HG03460 (cell line): Measurements from ENCODE around the gene TOPORS.
A peak's percentile ranks its signal among the peaks of the same experiment; 100 is the strongest.
"Not testable (repeated sequence)": the region's sequence is repeated elsewhere in the genome, so short reads cannot be mapped to it uniquely, and the experiment has no call there.

Experiments used
- ATAC-seq: cut with Tn5 transposase; IDR thresholded peaks from one replicate; pipeline ENCODE4 v1.9.1; 2021; ENCODE audit not compliant: unreplicated experiment

Gene TOPORS

GRCh38 chr9:32566770-32567169 lies 14.4 kb upstream of the TOPORS start:
- no peak for ATAC-seq

- ATAC-seq: no peak
Measured at GRCh38 chr9:32565967-32566366, 13.6 kb upstream of the TOPORS start.

- ATAC-seq: no peak
Measured at GRCh38 chr9:32558408-32558934, 6.1 kb upstream of the TOPORS start.

- no peak for ATAC-seq
Measured at GRCh38 chr9:32554591-32554990, 2.2 kb upstream of the TOPORS start.

DNA sequence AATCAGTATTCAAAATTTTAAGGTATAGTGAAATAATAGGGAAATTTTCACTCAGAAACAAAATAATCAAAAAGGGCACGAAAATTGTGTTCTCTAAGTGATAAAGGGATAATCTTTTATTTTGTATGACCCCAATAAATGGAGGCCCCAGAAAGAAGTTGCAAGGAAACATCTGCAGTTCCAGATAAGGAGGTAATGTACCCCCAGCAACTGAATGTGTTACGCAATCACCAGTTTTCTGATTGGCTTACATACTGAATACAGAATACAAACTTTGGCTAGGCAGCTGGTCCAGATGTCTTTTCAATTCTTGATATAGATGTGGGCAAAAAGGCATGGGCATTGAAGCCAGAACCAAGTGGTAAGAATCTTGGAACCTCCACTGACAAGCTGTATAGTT lies 1.7 kb upstream of the TOPORS start:
- no peak for ATAC-seq

DNA sequence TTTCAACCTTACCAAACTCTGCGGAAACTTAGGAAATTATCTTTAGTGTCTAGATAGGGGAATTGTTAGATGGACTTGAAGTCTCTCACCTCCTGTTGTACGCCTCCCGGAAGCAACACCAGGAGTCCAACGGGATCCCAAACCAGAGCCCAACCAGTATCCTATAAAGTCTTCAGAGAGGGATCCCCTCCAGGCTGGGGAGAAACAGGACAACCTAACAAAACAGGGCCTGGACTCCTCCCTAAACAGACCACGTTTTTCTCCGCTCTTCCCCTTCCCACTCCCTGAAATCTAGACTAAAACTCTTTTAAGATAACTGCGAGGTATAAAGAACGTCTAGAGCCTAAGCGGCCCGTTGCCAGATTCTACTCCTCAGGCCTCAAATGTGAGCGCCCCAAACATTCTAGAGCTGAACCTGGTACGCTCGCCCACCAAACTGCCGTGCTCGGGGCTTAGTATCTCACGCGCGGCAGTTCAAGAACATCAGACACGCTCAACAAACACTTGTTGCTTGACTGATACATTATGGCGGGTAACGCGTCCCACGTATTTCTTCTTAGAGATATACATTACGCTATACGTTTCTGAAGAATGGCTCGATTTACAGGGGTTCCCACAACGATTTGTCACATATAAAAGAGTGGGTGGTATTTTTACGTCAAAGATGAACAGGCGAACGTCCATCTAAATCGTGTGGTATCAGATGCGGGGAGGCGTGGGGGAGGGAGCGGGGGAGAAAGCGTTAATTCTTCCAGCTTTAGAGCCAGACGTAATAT lies 922 bp downstream of the TOPORS start:
- peak; percentile 4 for ATAC-seq

DNA sequence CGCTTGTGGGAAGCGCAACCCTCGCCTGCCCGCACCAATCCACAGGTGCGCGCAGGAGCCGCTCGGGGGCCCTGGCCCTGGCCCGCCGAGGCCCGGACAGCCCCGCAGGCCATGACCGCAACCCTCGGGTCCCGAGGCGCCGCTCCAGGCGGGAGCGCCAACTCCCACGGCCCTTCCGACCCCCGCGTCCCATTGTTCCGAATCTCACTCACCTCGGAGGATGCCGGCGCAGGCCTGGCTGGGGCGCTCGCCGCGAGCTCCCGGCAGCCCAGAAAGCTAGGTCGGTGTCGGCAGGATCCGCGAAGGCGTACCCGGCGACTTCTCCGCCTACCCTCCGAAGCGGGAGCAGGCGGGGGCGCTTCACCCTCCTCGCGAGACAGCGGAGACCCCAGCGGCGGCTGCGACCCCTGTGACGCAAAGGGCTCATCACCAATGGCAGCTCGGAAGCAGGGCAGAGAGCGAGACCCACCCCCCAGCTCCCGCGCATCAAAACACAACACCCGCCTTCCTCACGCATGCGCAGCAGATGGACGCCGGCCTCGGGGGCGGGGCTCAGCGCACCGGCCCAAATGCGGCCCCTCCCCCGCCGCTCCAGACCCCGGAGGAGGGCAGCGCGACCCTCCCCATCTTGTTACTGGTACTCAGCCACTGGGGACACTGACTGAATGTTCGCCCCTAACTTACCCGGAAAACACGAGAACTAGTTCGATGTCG lies 1.7 kb downstream of the TOPORS start:
- peak; percentile 63 for ATAC-seq

DNA sequence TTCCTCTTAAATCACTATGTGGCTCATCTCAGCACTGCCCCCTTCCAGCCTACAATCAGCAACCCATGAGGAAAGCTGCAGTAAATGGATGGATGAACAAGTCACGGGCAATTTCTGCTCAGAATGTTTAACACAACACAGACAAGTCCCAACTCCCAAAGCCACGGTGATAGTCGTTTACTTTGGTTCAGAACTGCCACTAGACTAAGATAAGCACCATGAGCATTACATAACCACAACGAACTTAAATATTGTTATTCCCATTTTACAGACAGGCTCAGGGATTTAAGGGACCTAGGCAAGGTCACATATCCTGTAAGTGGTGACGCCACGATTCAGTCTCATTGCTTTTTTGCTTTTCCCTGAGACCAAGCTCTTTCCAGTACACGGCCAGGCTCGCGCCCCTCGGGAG lies 2.2 kb downstream of the TOPORS start:
- no peak for ATAC-seq

DNA sequence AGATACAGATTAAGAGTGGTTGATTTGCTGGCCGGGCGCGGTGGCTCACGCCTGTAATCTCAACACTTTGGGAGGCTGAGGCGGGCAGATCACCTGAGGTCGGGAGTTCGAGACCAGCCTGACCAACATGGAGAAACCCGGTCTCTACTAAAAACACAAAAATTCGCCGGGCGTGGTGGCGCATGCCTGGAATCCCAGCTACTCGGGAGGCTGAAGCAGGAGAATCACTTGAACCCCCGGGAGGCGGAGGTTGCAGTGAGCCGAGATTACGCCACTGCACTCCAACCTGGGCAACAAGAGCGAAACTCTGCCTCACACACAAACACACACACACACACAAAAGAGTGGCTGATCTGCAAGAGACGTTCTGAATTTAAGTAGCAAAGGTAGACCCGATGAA lies 4.2 kb downstream of the TOPORS start:
- not testable (repeated sequence) for ATAC-seq

DNA sequence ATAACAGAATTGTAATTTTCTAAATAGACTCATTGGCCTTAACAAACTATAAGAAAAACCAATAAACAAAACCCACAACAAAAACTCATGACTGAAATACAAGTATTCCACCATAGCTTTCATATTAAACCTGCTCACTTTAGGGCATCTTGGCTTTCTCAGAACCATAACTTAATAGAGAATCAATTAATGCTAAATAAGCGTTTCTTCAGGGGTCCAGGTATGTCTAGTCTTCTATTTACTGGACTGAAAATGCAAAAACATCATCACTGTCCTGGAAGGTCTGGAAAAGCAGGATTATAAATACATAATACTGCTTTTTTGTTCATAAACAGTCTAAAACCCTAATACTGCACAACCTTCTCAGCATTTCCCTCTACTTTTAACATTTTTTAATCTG lies 6.5 kb downstream of the TOPORS start:
- ATAC-seq: no peak

DNA sequence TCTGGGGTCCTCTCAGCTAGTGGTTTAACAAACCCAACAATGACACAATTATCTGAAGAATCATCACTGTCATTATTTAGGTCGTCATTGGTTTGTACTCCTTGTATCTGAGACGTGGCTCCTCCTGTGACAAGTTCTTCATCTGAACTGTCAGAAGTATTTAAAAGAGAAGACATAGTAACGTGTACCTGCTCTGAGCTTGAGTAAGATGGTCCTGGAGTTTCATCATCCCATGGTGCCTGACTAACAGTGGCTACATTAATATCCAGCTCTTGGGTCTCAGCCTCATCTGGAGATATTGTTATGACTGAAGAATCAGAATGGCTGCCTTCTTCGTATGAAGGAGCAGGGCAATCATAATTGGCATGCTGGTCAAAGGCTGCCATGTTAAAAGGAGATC lies 9.3 kb downstream of the TOPORS start:
- ATAC-seq: no peak

- ATAC-seq: no peak
Measured at GRCh38 chr9:32533816-32534215, 18.6 kb downstream of the TOPORS start.

- no peak for ATAC-seq
Measured at GRCh38 chr9:32533336-32533735, 19.1 kb downstream of the TOPORS start.

GRCh38 chr9:32526707-32527048 lies 25.7 kb downstream of the TOPORS start:
- no peak for ATAC-seq

- ATAC-seq: peak; percentile 66
Measured at GRCh38 chr9:32526041-32526706, 26.2 kb downstream of the TOPORS start, which contains the start of gene RIGI. TSS of gene RIGI (minus strand) at chr9:32526196. CDS start at chr9:32526166, 30 bp downstream.

- ATAC-seq: peak; percentile 14
Measured at GRCh38 chr9:32525709-32526030, 26.7 kb downstream of the TOPORS start.

- ATAC-seq: peak; percentile 27
Measured at GRCh38 chr9:32524892-32525708, 27.3 kb downstream of the TOPORS start.

GRCh38 chr9:32524558-32524891 lies 27.9 kb downstream of the TOPORS start:
- not testable (repeated sequence) for ATAC-seq

- ATAC-seq: no peak
Measured at GRCh38 chr9:32523910-32524309, 28.5 kb downstream of the TOPORS start.

DNA sequence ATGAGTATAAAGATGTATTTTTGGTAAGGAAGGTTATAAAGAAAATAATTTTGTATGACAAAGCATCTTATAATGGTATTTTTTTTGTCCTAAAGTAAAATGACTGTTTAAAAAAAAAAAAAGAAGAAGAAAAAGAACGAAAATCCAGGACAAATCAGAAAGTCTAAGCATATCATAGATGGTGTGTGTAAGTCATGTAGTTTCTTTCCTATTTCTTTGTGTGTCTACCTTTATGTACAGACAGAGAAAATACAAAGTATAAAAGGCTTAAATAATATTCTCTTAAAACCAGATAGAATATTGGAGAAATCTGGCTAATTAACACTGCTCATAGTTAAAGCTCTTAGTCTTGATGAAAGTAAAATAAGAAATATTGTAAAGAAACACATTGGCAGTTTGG lies 34.1 kb downstream of the TOPORS start:
- no peak for ATAC-seq

GRCh38 chr9:32516241-32516640 lies 36.1 kb downstream of the TOPORS start:
- ATAC-seq: no peak
